Cerebellar cortex (tissue), 1 donor: ENCODE data around the gene WNT9A.

Experiments used
- DNase-seq: peaks from one replicate; pipeline ENCODE4 v3.0.0-alpha.2; 2015; ENCODE audit warnings: low spot score

The WNT9A gene

GRCh38 chr1:227924168-227924832 lies 23.4 kb downstream of the WNT9A start:
- no peak for DNase-seq

GRCh38 chr1:227923353-227924167 lies 24.2 kb downstream of the WNT9A start:
- DNase-seq = no peak

- DNase-seq = no peak
Observed at GRCh38 chr1:227922501-227923352, 25.0 kb downstream of the WNT9A start.

- DNase-seq = no peak
Observed at GRCh38 chr1:227921461-227922185, 26.1 kb downstream of the WNT9A start.

GRCh38 chr1:227920896-227921295 lies 26.8 kb downstream of the WNT9A start:
- DNase-seq = no peak

- no peak for DNase-seq
Observed at GRCh38 chr1:227920426-227920825, 27.3 kb downstream of the WNT9A start.

- no peak for DNase-seq
Observed at GRCh38 chr1:227919906-227920305, 27.8 kb downstream of the WNT9A start.

- no peak for DNase-seq
Observed at GRCh38 chr1:227918736-227919135, 29.0 kb downstream of the WNT9A start.

GRCh38 chr1:227918083-227918700 lies 29.5 kb downstream of the WNT9A start:
- no peak for DNase-seq

GRCh38 chr1:227917081-227917950 lies 30.4 kb downstream of the WNT9A start:
- no peak for DNase-seq

- no peak for DNase-seq
Observed at GRCh38 chr1:227916655-227917054, 31.1 kb downstream of the WNT9A start.

GRCh38 chr1:227915564-227916553 lies 31.9 kb downstream of the WNT9A start:
- no peak for DNase-seq

- no peak for DNase-seq
Observed at GRCh38 chr1:227914801-227915563, 32.8 kb downstream of the WNT9A start.

GRCh38 chr1:227913764-227914721 lies 33.7 kb downstream of the WNT9A start:
- DNase-seq = no peak

- DNase-seq = no peak
Observed at GRCh38 chr1:227913396-227913763, 34.4 kb downstream of the WNT9A start.

- DNase-seq = no peak
Observed at GRCh38 chr1:227912866-227913265, 34.9 kb downstream of the WNT9A start.

- no peak for DNase-seq
Observed at GRCh38 chr1:227911376-227911775, 36.4 kb downstream of the WNT9A start.
